ENCODE results near the gene MRPS33.
"Not testable (repeated sequence)": the region's sequence is repeated elsewhere in the genome, so short reads cannot be mapped to it uniquely, and the experiment has no call there.

Gene MRPS33

GRCh38 chr7:141045126-141045841, 30.5 kb upstream of the MRPS33 start:
- no peak for DNase-seq
- no peaks in the 10 kb centered on the region; the same call in 1 of the 2 replicates for H3K27me3 ChIP-seq
- no peak overlapping the region for H3K4me3 ChIP-seq (ENCODE audit: low read depth, low read length)
- no peaks in the 10 kb centered on the region for H3K36me3 ChIP-seq
- H3K4me1 ChIP-seq: no peaks in the 10 kb centered on the region
- H3K9me3 ChIP-seq: no peaks in the 10 kb centered on the region; the same call in 1 of the 2 replicates
- TF ChIP-seq, protein P1, sequence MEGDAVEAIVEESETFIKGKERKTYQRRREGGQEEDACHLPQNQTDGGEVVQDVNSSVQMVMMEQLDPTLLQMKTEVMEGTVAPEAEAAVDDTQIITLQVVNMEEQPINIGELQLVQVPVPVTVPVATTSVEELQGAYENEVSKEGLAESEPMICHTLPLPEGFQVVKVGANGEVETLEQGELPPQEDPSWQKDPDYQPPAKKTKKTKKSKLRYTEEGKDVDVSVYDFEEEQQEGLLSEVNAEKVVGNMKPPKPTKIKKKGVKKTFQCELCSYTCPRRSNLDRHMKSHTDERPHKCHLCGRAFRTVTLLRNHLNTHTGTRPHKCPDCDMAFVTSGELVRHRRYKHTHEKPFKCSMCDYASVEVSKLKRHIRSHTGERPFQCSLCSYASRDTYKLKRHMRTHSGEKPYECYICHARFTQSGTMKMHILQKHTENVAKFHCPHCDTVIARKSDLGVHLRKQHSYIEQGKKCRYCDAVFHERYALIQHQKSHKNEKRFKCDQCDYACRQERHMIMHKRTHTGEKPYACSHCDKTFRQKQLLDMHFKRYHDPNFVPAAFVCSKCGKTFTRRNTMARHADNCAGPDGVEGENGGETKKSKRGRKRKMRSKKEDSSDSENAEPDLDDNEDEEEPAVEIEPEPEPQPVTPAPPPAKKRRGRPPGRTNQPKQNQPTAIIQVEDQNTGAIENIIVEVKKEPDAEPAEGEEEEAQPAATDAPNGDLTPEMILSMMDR (IDR thresholded peaks at IDR 0.05; ENCODE audit: low read depth, low read length): no peak

GRCh38 chr7:141043616-141044015, 28.9 kb upstream of the MRPS33 start:
- Histone ChIP-seq H3K4me3 (ENCODE audit: low read depth, low read length) (no peak overlapping the region), H3K4me1 (no peaks in the 10 kb centered on the region), H3K9me3 (no peaks in the 10 kb centered on the region; the same call in 1 of the 2 replicates), H3K36me3 (no peaks in the 10 kb centered on the region), H3K27me3 (no peaks in the 10 kb centered on the region)
- TF ChIP-seq, protein P1 (IDR thresholded peaks at IDR 0.05; ENCODE audit: low read depth, low read length): no peak
- no peak for DNase-seq

DNA sequence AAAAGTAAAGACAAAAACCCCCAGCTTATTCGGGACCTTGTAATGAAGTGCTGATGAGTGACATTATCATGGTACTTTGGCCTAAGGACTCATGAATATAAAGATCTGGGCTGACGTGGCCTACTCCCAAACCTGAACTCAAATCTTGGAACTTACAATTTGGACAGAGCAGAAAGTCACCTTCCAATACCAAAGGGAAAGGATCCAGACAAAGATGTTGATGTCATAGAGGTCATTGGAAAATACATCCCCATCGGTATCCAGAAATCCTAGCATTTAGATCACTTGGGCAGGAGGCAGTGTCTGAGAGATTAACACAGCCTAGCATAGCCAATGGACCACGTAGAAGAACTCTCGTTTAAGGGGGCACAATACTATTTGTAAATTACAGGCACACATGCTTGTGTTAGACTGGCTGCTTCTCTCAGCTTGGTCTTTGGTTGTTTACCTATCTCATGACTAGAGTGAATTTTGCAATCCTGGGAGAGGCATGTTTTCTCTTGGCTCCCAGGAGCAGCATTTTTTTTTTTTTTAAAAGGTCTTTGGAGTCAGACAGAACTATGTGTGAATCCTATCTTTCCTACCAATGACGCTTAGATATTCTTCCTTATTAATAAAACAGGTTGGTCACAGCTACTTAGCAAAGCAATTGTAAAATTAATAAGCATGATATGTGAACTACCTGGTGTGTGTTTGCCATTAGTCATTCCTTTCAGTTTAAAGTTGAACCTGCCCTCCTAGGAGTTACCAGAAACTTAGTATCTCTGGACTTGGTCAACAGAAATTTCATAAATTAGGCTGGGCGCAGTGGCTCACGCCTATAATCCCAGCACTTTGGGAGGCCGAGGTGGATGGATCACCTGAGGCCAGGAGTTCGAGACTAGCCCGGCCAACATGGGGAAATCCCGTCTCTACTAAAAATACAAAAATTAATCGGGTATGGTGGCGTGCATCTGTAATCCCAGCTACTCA, 27.8 kb upstream of the MRPS33 start:
- Histone ChIP-seq H3K4me3 (ENCODE audit: low read depth, low read length) (no peak overlapping the region), H3K9me3 (no peaks in the 10 kb centered on the region; the same call in 1 of the 2 replicates), H3K36me3 (no peaks in the 10 kb centered on the region), H3K27me3 (no peaks in the 10 kb centered on the region), H3K4me1 (no peaks in the 10 kb centered on the region)
- TF ChIP-seq, protein P1 (IDR thresholded peaks at IDR 0.05; ENCODE audit: low read depth, low read length): no peak
- no peak for DNase-seq

DNA sequence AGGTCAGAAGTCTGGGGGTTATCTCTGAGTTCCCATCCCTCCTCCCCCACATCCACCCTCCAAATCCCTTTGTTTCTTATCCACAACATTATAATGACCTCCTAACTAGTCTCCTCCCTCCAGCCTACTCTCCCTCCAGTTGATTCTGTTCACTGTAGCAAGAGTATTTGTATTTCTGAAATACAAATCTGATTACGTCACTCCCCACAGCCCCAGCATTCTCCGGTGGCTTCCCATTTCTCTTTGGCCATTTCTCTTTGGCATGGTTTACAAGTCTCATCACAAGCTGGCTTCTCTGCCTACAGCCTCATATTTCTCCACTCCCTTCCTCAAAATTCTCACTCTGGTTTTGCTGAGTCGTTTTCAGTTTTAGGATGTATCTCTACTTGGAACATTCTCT, 24.6 kb upstream of the MRPS33 start:
- DNase-seq: no peak
- Histone ChIP-seq H3K4me3 (ENCODE audit: low read depth, low read length) (no peak overlapping the region), H3K9me3 (no peaks in the 10 kb centered on the region; the same call in 1 of the 2 replicates), H3K27me3 (no peaks in the 10 kb centered on the region), H3K36me3 (no peaks in the 10 kb centered on the region), H3K4me1 (no peaks in the 10 kb centered on the region)
- TF ChIP-seq, protein P1 (IDR thresholded peaks at IDR 0.05; ENCODE audit: low read depth, low read length): no peak

DNA sequence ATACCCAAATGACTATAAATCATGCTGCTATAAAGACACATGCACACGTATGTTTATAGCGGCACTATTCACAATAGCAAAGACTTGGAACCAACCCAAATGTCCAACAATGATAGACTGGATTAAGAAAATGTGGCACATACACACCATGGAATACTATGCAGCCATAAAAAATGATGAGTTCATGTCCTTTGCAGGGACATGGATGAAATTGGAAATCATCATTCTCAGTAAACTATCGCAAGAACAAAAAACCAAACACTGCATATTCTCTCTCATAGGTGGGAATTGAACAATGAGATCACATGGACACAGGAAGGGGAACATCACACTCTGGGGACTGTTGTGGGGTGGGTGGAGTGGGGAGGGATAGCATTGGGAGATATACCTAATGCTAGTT, 23.3 kb upstream of the MRPS33 start:
- H3K4me1 ChIP-seq; H3K36me3 ChIP-seq; H3K4me3 ChIP-seq (ENCODE audit: low read depth, low read length); DNase-seq; H3K27me3 ChIP-seq; H3K9me3 ChIP-seq: not testable (repeated sequence)

- not testable (repeated sequence) for H3K27me3 ChIP-seq; DNase-seq; H3K4me3 ChIP-seq (ENCODE audit: low read depth, low read length); H3K9me3 ChIP-seq; H3K4me1 ChIP-seq; H3K36me3 ChIP-seq
Observed at GRCh38 chr7:141032539-141033323, 18.0 kb upstream of the MRPS33 start.

All from BE2C (cell line).